ENCODE measurements around the gene PPP3CA. TPM values are rescaled to one million over a fixed set of nuclear protein-coding genes. Genes with fewer than 3 reads are reported as not detected.

Gene PPP3CA
- total and polyA plus RNA-seq, 2 donors (not counting 1 experiment from before 2014, with no cell fraction given): 66.4 to 79.3 TPM

GRCh38 chr4:101022151-101023024 lies 324.9 kb downstream of the PPP3CA start:
- no peak overlapping the region for H3K9ac ChIP-seq (ENCODE audit: insufficient read depth, low read length)
- H4K20me1 ChIP-seq (ENCODE audit: control insufficient read depth, extremely low read depth, insufficient read depth, low read length): no peaks in the 10 kb centered on the region
- no peak overlapping the region for H2AFZ ChIP-seq (ENCODE audit: low read length)
- no peak overlapping the region for H3K4me3 ChIP-seq (replicated peaks in 1 of 4; ENCODE audit: control extremely low read depth in 1 of 4, insufficient read depth in 1 of 4, low read depth in 3 of 4, low read length in 4 of 4)
- no peak overlapping the region for H3K27ac ChIP-seq (ENCODE audit: insufficient read depth, low read length)
- no peaks in the 10 kb centered on the region for H3K79me2 ChIP-seq (ENCODE audit: control insufficient read depth, insufficient read depth, low read length)
- H3K9me3 ChIP-seq (ENCODE audit: control insufficient read depth, insufficient read depth, low read depth, low read length): no peaks in the 10 kb centered on the region
- peak; percentile 17 to 54 for DNase-seq (ENCODE audit: low read depth in 2 of 2)
- H3K36me3 ChIP-seq (ENCODE audit: control insufficient read depth, insufficient read depth, low read length): peaks cover 1% of the 10 kb centered on the region
- TF ChIP-seq CTCF (conservative IDR thresholded peaks at IDR 0.05 in 1 of 2, IDR thresholded peaks at IDR 0.05 in 1 of 2; ENCODE audit: low read depth in 1 of 2, low read length in 2 of 2): no peak
- TF ChIP-seq EZH2 (IDR thresholded peaks at IDR 0.05; ENCODE audit: low read length, missing control alignments): no peak
- no peak overlapping the region for H3K4me2 ChIP-seq (ENCODE audit: extremely low read depth, insufficient read depth, low read length)
- no peaks in the 10 kb centered on the region for H3K27me3 ChIP-seq (ENCODE audit: control insufficient read depth, insufficient read depth, low read length)
- peaks cover 6% of the 10 kb centered on the region for H3K4me1 ChIP-seq (ENCODE audit: control insufficient read depth, extremely low read depth, insufficient read depth, low read length)

- no peak overlapping the region for H3K27ac ChIP-seq (ENCODE audit: insufficient read depth, low read length)
- H2AFZ ChIP-seq (ENCODE audit: low read length): no peak overlapping the region
- DNase-seq (ENCODE audit: low read depth in 2 of 2): peak; percentile 35 to 81
- H3K36me3 ChIP-seq (ENCODE audit: control insufficient read depth, insufficient read depth, low read length): peaks cover 1% of the 10 kb centered on the region
- no peak overlapping the region for H3K4me3 ChIP-seq (replicated peaks in 1 of 4; ENCODE audit: control extremely low read depth in 1 of 4, insufficient read depth in 1 of 4, low read depth in 3 of 4, low read length in 4 of 4)
- no peaks in the 10 kb centered on the region for H3K9me3 ChIP-seq (ENCODE audit: control insufficient read depth, insufficient read depth, low read depth, low read length)
- peaks cover 6% of the 10 kb centered on the region for H3K4me1 ChIP-seq (ENCODE audit: control insufficient read depth, extremely low read depth, insufficient read depth, low read length)
- no peak overlapping the region for H3K9ac ChIP-seq (ENCODE audit: insufficient read depth, low read length)
- H3K4me2 ChIP-seq (ENCODE audit: extremely low read depth, insufficient read depth, low read length): no peak overlapping the region
- no peak for TF ChIP-seq EZH2 (IDR thresholded peaks at IDR 0.05; ENCODE audit: low read length, missing control alignments)
- TF ChIP-seq CTCF (conservative IDR thresholded peaks at IDR 0.05 in 1 of 2, IDR thresholded peaks at IDR 0.05 in 1 of 2; ENCODE audit: low read depth in 1 of 2, low read length in 2 of 2): no peak
- no peaks in the 10 kb centered on the region for H4K20me1 ChIP-seq (ENCODE audit: control insufficient read depth, extremely low read depth, insufficient read depth, low read length)
- H3K27me3 ChIP-seq (ENCODE audit: control insufficient read depth, insufficient read depth, low read length): no peaks in the 10 kb centered on the region
- no peaks in the 10 kb centered on the region for H3K79me2 ChIP-seq (ENCODE audit: control insufficient read depth, insufficient read depth, low read length)
Measured at GRCh38 chr4:101020956-101021355, 326.4 kb downstream of the PPP3CA start.

GRCh38 chr4:101019941-101020401 lies 327.4 kb downstream of the PPP3CA start:
- no peaks in the 10 kb centered on the region for H3K36me3 ChIP-seq (ENCODE audit: control insufficient read depth, insufficient read depth, low read length)
- no peak overlapping the region for H3K4me2 ChIP-seq (ENCODE audit: extremely low read depth, insufficient read depth, low read length)
- no peaks in the 10 kb centered on the region for H3K27me3 ChIP-seq (ENCODE audit: control insufficient read depth, insufficient read depth, low read length)
- H3K9ac ChIP-seq (ENCODE audit: insufficient read depth, low read length): no peak overlapping the region
- H3K4me3 ChIP-seq (replicated peaks in 1 of 4; ENCODE audit: control extremely low read depth in 1 of 4, insufficient read depth in 1 of 4, low read depth in 3 of 4, low read length in 4 of 4): no peak overlapping the region
- H2AFZ ChIP-seq (ENCODE audit: low read length): no peak overlapping the region
- H4K20me1 ChIP-seq (ENCODE audit: control insufficient read depth, extremely low read depth, insufficient read depth, low read length): no peaks in the 10 kb centered on the region
- TF ChIP-seq CTCF (conservative IDR thresholded peaks at IDR 0.05 in 1 of 2, IDR thresholded peaks at IDR 0.05 in 1 of 2; ENCODE audit: low read depth in 1 of 2, low read length in 2 of 2) (no peak), EZH2 (IDR thresholded peaks at IDR 0.05; ENCODE audit: low read length, missing control alignments) (no peak)
- peak in 1 of 2 donors; percentile 41 for DNase-seq (ENCODE audit: low read depth in 2 of 2)
- H3K79me2 ChIP-seq (ENCODE audit: control insufficient read depth, insufficient read depth, low read length): no peaks in the 10 kb centered on the region
- peaks cover 6% of the 10 kb centered on the region for H3K4me1 ChIP-seq (ENCODE audit: control insufficient read depth, extremely low read depth, insufficient read depth, low read length)
- H3K9me3 ChIP-seq (ENCODE audit: control insufficient read depth, insufficient read depth, low read depth, low read length): no peaks in the 10 kb centered on the region
- H3K27ac ChIP-seq (ENCODE audit: insufficient read depth, low read length): no peak overlapping the region
